Fibroblast of lung (primary cell): ENCODE measurements around the gene CCN5. TPM values are rescaled to one million over a fixed set of nuclear protein-coding genes. Genes with fewer than 3 reads are reported as not detected.

Experiments used
- DNase-seq, 2 donors: peaks; one replicate each; pipeline versions ENCODE4 v3.0.0 to v3.0.0-alpha.2; 2010; ENCODE audit warnings: low read depth in 2 of 2
- H2AFZ ChIP-seq: 2 replicates; pipeline ENCODE4 v1.5.1; 2012; ENCODE audit warnings: low read length, control low read depth, inconsistent platforms
- H3K27ac ChIP-seq: 2 replicates; pipeline ENCODE4 v1.5.1; 2011; ENCODE audit warnings: low read length, control low read depth; ENCODE audit not compliant: insufficient read depth
- H3K27me3 ChIP-seq: 2 replicates; pipeline ENCODE4 v1.5.1; 2011; ENCODE audit warnings: mild to moderate bottlenecking, low read length; ENCODE audit not compliant: control insufficient read depth, insufficient read depth
- H3K36me3 ChIP-seq: 2 replicates; pipeline ENCODE4 v1.5.1; 2011; ENCODE audit warnings: low read length; ENCODE audit not compliant: control insufficient read depth, insufficient read depth
- H3K4me1 ChIP-seq: 2 replicates; pipeline ENCODE4 v1.5.1; 2011; ENCODE audit warnings: low read length; ENCODE audit not compliant: control insufficient read depth, insufficient read depth; ENCODE audit errors: extremely low read depth
- H3K4me2 ChIP-seq: 2 replicates; pipeline ENCODE4 v1.5.1; 2011; ENCODE audit warnings: low read length, control low read depth; ENCODE audit not compliant: insufficient read depth; ENCODE audit errors: extremely low read depth
- H3K4me3 ChIP-seq, 4 experiments: fragments of 200-600 bp in 1 of 4; sonication (generic) in 1 of 4; replicated peaks in 1 of 4; 2 replicates each; pipeline ENCODE4 v1.5.1; 2011 to 2016; ENCODE audit warnings: low read length in 4 of 4, low read depth in 3 of 4, mild to moderate bottlenecking in 3 of 4, control low read depth in 2 of 4, inconsistent platforms in 1 of 4, mixed read lengths in 1 of 4; ENCODE audit not compliant: insufficient read depth in 1 of 4; ENCODE audit errors: control extremely low read depth in 1 of 4
- H3K79me2 ChIP-seq: 2 replicates; pipeline ENCODE4 v1.5.1; 2012; ENCODE audit warnings: mild to moderate bottlenecking, low read length, inconsistent platforms; ENCODE audit not compliant: control insufficient read depth, insufficient read depth
- H3K9ac ChIP-seq: 2 replicates; pipeline ENCODE4 v1.5.1; 2011; ENCODE audit warnings: mild to moderate bottlenecking, low read length, control low read depth; ENCODE audit not compliant: insufficient read depth
- H3K9me3 ChIP-seq: 2 replicates; pipeline ENCODE4 v1.5.1; 2012; ENCODE audit warnings: low read depth, low read length; ENCODE audit not compliant: control insufficient read depth, insufficient read depth
- H4K20me1 ChIP-seq: 2 replicates; pipeline ENCODE4 v1.5.1; 2011; ENCODE audit warnings: low read length; ENCODE audit not compliant: control insufficient read depth, insufficient read depth; ENCODE audit errors: extremely low read depth
- EZH2 ChIP-seq: IDR thresholded peaks from 2 replicates; pipeline ENCODE4 v1.5.1; 2012; ENCODE audit warnings: low read length, control low read depth, mild to moderate bottlenecking; ENCODE audit errors: missing control alignments
- polyA plus RNA-seq, 2 donors: library from polyadenylated mRNA; depleted of rRNA in 1 of 2; stranded (reverse) in 1 of 2; unstranded in 1 of 2; fragments of >200 nt; gene quantifications; 2 replicates each; pipeline ENCODE4 v1.2.1, GENCODE V29; 2011 to 2012; ENCODE audit warnings: missing spikeins in 1 of 2
- total RNA-seq: library from RNA; depleted of rRNA; stranded (reverse); fragments of >200 nt; gene quantifications from 2 replicates; pipeline ENCODE4 v1.2.1, GENCODE V29; 2014
- TF ChIP-seq, protein P1 (sequence below), 2 donors: IDR thresholded peaks in 1 of 2; conservative IDR thresholded peaks in 1 of 2; 1 replicate in 1 of 2; 2 replicates in 1 of 2; pipeline ENCODE4 v1.5.1; 2011 to 2012; ENCODE audit warnings: low read length in 2 of 2, control low read depth in 1 of 2, inconsistent platforms in 1 of 2, low read depth in 1 of 2, mild to moderate bottlenecking in 1 of 2

CCN5 gene
- total and polyA plus RNA-seq, 2 donors (not counting 1 experiment from before 2014, with no cell fraction given): 31.4 to 122 TPM

GRCh38 chr20:44700306-44700705 is 14.9 kb upstream of the CCN5 start:
- no peak for TF ChIP-seq EZH2
- TF ChIP-seq, protein P1, sequence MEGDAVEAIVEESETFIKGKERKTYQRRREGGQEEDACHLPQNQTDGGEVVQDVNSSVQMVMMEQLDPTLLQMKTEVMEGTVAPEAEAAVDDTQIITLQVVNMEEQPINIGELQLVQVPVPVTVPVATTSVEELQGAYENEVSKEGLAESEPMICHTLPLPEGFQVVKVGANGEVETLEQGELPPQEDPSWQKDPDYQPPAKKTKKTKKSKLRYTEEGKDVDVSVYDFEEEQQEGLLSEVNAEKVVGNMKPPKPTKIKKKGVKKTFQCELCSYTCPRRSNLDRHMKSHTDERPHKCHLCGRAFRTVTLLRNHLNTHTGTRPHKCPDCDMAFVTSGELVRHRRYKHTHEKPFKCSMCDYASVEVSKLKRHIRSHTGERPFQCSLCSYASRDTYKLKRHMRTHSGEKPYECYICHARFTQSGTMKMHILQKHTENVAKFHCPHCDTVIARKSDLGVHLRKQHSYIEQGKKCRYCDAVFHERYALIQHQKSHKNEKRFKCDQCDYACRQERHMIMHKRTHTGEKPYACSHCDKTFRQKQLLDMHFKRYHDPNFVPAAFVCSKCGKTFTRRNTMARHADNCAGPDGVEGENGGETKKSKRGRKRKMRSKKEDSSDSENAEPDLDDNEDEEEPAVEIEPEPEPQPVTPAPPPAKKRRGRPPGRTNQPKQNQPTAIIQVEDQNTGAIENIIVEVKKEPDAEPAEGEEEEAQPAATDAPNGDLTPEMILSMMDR (conservative IDR thresholded peaks at IDR 0.05 in 1 of 2, IDR thresholded peaks at IDR 0.05 in 1 of 2; ENCODE audit: low read depth in 1 of 2, low read length in 2 of 2): no peak
- H3K4me1 ChIP-seq: peaks cover 40% of the 10 kb centered on the region
- H2AFZ ChIP-seq: no peak overlapping the region
- H3K27me3 ChIP-seq: peaks cover 2% of the 10 kb centered on the region
- no peak overlapping the region for H3K4me3 ChIP-seq
- no peaks in the 10 kb centered on the region for H3K9me3 ChIP-seq
- H3K27ac ChIP-seq: no peak overlapping the region
- no peaks in the 10 kb centered on the region for H4K20me1 ChIP-seq
- H3K9ac ChIP-seq: no peak overlapping the region
- DNase-seq: no peak
- no peaks in the 10 kb centered on the region for H3K36me3 ChIP-seq
- H3K4me2 ChIP-seq: no peak overlapping the region
- H3K79me2 ChIP-seq: no peaks in the 10 kb centered on the region

DNA sequence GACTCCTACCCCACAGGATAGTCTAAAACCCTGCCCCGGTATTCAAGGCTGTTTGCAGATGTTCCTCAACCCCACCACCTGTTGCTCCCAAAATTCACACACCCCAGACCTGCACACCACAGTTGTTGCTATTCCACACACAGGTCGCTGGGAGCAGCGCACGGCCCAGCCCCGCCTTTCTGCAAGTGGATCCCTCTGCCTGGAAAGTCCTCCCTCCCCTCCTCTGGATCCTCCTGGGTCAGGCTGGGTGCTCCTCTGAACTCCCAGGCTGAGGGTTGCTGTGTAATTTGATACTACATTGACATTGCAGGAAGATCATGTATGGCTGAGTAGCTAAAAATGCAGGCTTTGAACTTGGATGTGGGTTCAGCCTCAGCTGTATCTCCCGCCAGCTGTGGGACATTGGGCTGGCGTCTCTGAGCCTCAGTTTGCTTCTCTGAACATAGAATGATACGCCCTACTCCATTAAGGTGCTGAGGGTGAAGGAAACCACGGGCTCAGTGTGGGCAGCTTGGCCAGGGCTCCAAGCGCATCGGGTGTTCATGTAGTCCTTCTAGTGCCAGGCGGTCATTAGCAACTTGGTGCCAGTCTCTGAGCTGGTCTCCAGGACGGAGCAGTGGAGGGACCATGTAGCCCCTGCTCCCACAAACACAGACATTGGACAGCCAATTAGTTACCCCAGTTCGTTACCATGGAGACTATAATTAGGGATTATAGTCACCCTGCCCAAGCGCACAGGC is 13.9 kb upstream of the CCN5 start:
- no peak overlapping the region for H3K9ac ChIP-seq
- H4K20me1 ChIP-seq: no peaks in the 10 kb centered on the region
- H2AFZ ChIP-seq: no peak overlapping the region
- H3K4me1 ChIP-seq: peaks cover 34% of the 10 kb centered on the region
- no peak overlapping the region for H3K27ac ChIP-seq
- DNase-seq: peak in 1 of 2 donors; percentile 74
- H3K27me3 ChIP-seq: peaks cover 2% of the 10 kb centered on the region
- H3K36me3 ChIP-seq: no peaks in the 10 kb centered on the region
- no peak overlapping the region for H3K4me2 ChIP-seq
- H3K79me2 ChIP-seq: no peaks in the 10 kb centered on the region
- no peak for TF ChIP-seq EZH2
- TF ChIP-seq, protein P1 (conservative IDR thresholded peaks at IDR 0.05 in 1 of 2, IDR thresholded peaks at IDR 0.05 in 1 of 2; ENCODE audit: low read depth in 1 of 2, low read length in 2 of 2): no peak
- H3K9me3 ChIP-seq: no peaks in the 10 kb centered on the region
- no peak overlapping the region for H3K4me3 ChIP-seq

- Histone ChIP-seq H3K9ac (no peak overlapping the region), H3K4me1 (peaks cover 34% of the 10 kb centered on the region), H3K27me3 (peaks cover 2% of the 10 kb centered on the region), H3K79me2 (no peaks in the 10 kb centered on the region), H2AFZ (no peak overlapping the region), H3K36me3 (no peaks in the 10 kb centered on the region), H3K27ac (no peak overlapping the region), H3K4me3 (no peak overlapping the region), H4K20me1 (no peaks in the 10 kb centered on the region), H3K9me3 (no peaks in the 10 kb centered on the region), H3K4me2 (no peak overlapping the region)
- TF ChIP-seq EZH2: no peak
- TF ChIP-seq, protein P1 (conservative IDR thresholded peaks at IDR 0.05 in 1 of 2, IDR thresholded peaks at IDR 0.05 in 1 of 2; ENCODE audit: low read depth in 1 of 2, low read length in 2 of 2): no peak
- DNase-seq: no peak
Observed at GRCh38 chr20:44701858-44702256, 13.3 kb upstream of the CCN5 start.
